Panc1 (cell line): ENCODE measurements around the gene BAHCC1. TPM values are rescaled to one million over a fixed set of nuclear protein-coding genes. Genes with fewer than 3 reads are reported as not detected.

Experiments
- ATAC-seq: fragments of 200-7000 bp; cut with Tn5 transposase; 2 replicates; pipeline ENCODE4 v1.9.1; 2020; ENCODE audit warnings: mild to moderate bottlenecking, moderate library complexity
- BruUV-seq: library from RNA; stranded (reverse); fragments of 400-500 nt; replicated peaks from 2 replicates; lab custom pipeline; 2021; lab: Mats Ljungman, UMichigan
- CTCF ChIA-PET: fragments of 300-600 bp; sonication (Branson Sonifier 250); formaldehyde crosslinking; loops from one replicate; lab custom pipeline; 2022; ENCODE audit warnings: antibody characterized with exemption; lab: Charles Lee
- POLR2A ChIA-PET: fragments of 300-600 bp; sonication (Branson Sonifier 250); formaldehyde crosslinking; loops from one replicate; lab custom pipeline; 2022; ENCODE audit warnings: antibody characterized with exemption; lab: Charles Lee
- DNase-seq: peaks from one replicate; pipeline ENCODE4 v3.0.0-alpha.2; 2010; ENCODE audit warnings: low read depth, low spot score
- H3K27ac ChIP-seq: 2 replicates; pipeline ENCODE4 v1.5.1; 2011; ENCODE audit warnings: mild to moderate bottlenecking, low read length, inconsistent platforms
- H3K27me3 ChIP-seq: fragments of 200-500 bp; sonication (Bioruptor generic); 2 replicates; pipeline ENCODE4 v1.6.0; 2014; ENCODE audit warnings: low read length, inconsistent platforms; ENCODE audit not compliant: control insufficient read depth, insufficient read depth
- H3K36me3 ChIP-seq: fragments of 200-500 bp; sonication (Bioruptor generic); 2 replicates; pipeline ENCODE4 v1.5.1; 2014; ENCODE audit warnings: inconsistent platforms, mild to moderate bottlenecking, low read length, moderate library complexity; ENCODE audit not compliant: control insufficient read depth, insufficient read depth
- H3K4me1 ChIP-seq: 2 replicates; pipeline ENCODE4 v1.5.1; 2011; ENCODE audit warnings: inconsistent platforms, mild to moderate bottlenecking, low read length, moderate library complexity; ENCODE audit not compliant: control insufficient read depth, insufficient read depth
- H3K4me3 ChIP-seq, 2 experiments: 2 replicates each; pipeline ENCODE4 v1.5.1; 2011 to 2012; ENCODE audit warnings: low read depth in 2 of 2, low read length in 2 of 2, mild to moderate bottlenecking in 2 of 2, inconsistent platforms in 1 of 2, moderate library complexity in 1 of 2
- H3K9me3 ChIP-seq: fragments of 200-500 bp; sonication (Bioruptor generic); 2 replicates; pipeline ENCODE4 v1.5.1; 2014; ENCODE audit warnings: low read depth, mild to moderate bottlenecking, inconsistent platforms, low read length, moderate library complexity; ENCODE audit not compliant: control insufficient read depth, insufficient read depth
- POLR2AphosphoS5 ChIP-seq: IDR thresholded peaks from 2 replicates; pipeline ENCODE4 v1.6.1; 2012; ENCODE audit warnings: mild to moderate bottlenecking, low read depth, low read length, moderate library complexity
- REST ChIP-seq, 2 experiments: IDR thresholded peaks; 2 replicates each; pipeline ENCODE4 v1.6.1; 2011 to 2012; ENCODE audit warnings: low read depth in 2 of 2, control low read depth in 1 of 2, low read length in 1 of 2, mild to moderate bottlenecking in 1 of 2, moderate library complexity in 1 of 2; ENCODE audit not compliant: insufficient read depth in 1 of 2
- SIN3A ChIP-seq: IDR thresholded peaks from 2 replicates; pipeline ENCODE4 v1.6.1; 2012; ENCODE audit warnings: low read depth, mild to moderate bottlenecking, low read length, moderate library complexity, borderline replicate concordance; ENCODE audit not compliant: insufficient read depth
- TCF7L2 ChIP-seq: IDR thresholded peaks from 2 replicates; pipeline ENCODE4 v1.6.1; 2011; ENCODE audit warnings: mild to moderate bottlenecking, low read depth, low read length, inconsistent platforms
- in situ Hi-C: cut with HindIII; loops from 2 replicates; pipeline ENCODE4 v1.10.0; 2016; ENCODE audit warnings: low sequenced_read_pairs, low pct_unique_long_range_greater_than_20kb
- intact Hi-C: fragments of 100-400 bp; cut with micrococcal nuclease; formaldehyde crosslinking; loops from one replicate; pipeline ENCODE4 v1.10.0; 2022; ENCODE audit not compliant: unreplicated experiment
- total RNA-seq: library from RNA; stranded (reverse); gene quantifications from one replicate; pipeline ENCODE4 v1.2.1, GENCODE V29; 2021; ENCODE audit not compliant: unreplicated experiment

BAHCC1 gene
- total RNA-seq, 1 experiment from 2014 or later, result 77.4 TPM

- Histone ChIP-seq H3K4me3 (peak overlapping the region; percentile 53 to 70), H3K27me3 (no peaks in the 10 kb centered on the region), H3K27ac (peak overlapping the region; percentile 100), H3K9me3 (no peaks in the 10 kb centered on the region), H3K4me1 (peaks cover 69% of the 10 kb centered on the region), H3K36me3 (no peaks in the 10 kb centered on the region; the same call in 1 of the 2 replicates)
- ChIA-PET CTCF (no interaction called here), POLR2A (no interaction called here)
- no peak for TF ChIP-seq REST (IDR thresholded peaks at IDR 0.05; ENCODE audit: insufficient read depth in 1 of 2, low read depth in 2 of 2, low read length in 1 of 2)
- peak; percentile 10; the same call in 1 of the 2 replicates for TF ChIP-seq SIN3A
- intact Hi-C loops, result no loop called here
- peak; percentile 13 for ATAC-seq
- no peak for DNase-seq
- in situ Hi-C loops, result no loop called here
- BruUV-seq, result no TSS peak
Measured at GRCh38 chr17:81388091-81388611, 7.1 kb upstream of the BAHCC1 start.

- peak; percentile 27 for ATAC-seq
Measured at GRCh38 chr17:81388612-81389367, 6.5 kb upstream of the BAHCC1 start.

More at GRCh38 chr17:81388612-81389367, 6.5 kb upstream of the BAHCC1 start:
- DNase-seq, result no peak
- peak overlapping the region in 1 of 2 experiments; percentile 13; a peak in 1 of 4 replicates for H3K4me3 ChIP-seq
- intact Hi-C loops, result no loop called here
- H3K36me3 ChIP-seq, result no peaks in the 10 kb centered on the region; the same call in 1 of the 2 replicates
- POLR2A ChIA-PET, result no interaction called here
- peaks cover 69% of the 10 kb centered on the region for H3K4me1 ChIP-seq
- CTCF ChIA-PET, result no interaction called here
- peak; percentile 60 for TF ChIP-seq POLR2AphosphoS5
- 0 out of 4 replicates have a peak, but pooled peaks of 1 of the 2 experiments have one; percentile 47 for TF ChIP-seq REST (IDR thresholded peaks at IDR 0.05; ENCODE audit: insufficient read depth in 1 of 2, low read depth in 2 of 2, low read length in 1 of 2)
- no peak; the same call in 1 of the 2 replicates for TF ChIP-seq SIN3A
- peak; percentile 19; the same call in 1 of the 2 replicates for TF ChIP-seq TCF7L2
- H3K27me3 ChIP-seq, result no peaks in the 10 kb centered on the region
- no TSS peak for BruUV-seq
- H3K9me3 ChIP-seq, result no peaks in the 10 kb centered on the region
- H3K27ac ChIP-seq, result peak overlapping the region; percentile 100
- in situ Hi-C loops, result no loop called here
